SH-SY5Y (cell line): Measurements from ENCODE around the gene KLHL3.

Experiments
- GATA2 ChIP-seq: IDR thresholded peaks from 2 replicates; pipeline ENCODE4 v1.6.1; 2011; ENCODE audit warnings: mild to moderate bottlenecking, low read depth, low read length
- GATA3 ChIP-seq: IDR thresholded peaks from 2 replicates; pipeline ENCODE4 v1.6.1; 2011; ENCODE audit warnings: low read depth, mild to moderate bottlenecking, low read length, moderate library complexity

DNA sequence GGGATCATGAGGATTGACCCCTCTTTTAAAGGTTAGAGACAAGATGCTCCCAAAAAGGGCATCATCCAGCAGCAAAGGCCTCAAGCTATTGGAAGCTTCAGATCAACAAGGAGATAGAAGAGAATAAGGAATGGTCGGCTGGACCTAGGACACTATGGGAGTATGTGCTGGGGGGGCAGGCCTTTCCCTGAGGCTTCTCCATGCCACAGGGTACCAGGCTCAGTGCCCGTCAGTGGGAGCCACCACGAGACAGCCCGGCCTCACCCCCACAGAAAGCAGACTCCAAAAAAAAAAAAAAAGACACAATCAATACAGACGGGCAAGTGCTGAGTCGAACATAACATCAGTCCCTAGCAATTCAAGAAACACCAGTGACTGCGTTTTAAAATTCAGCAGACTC, 117.4 kb downstream of the KLHL3 start:
- TF ChIP-seq GATA2 = 0 out of 2 replicates have a peak, but pooled peaks have one; percentile 20
- no peak for TF ChIP-seq GATA3
